GM18507 (cell line): Measurements from ENCODE around the gene WNK2.

Source experiments
- DNase-seq: peaks from one replicate; pipeline ENCODE4 v3.0.0; 2011; ENCODE audit warnings: low read depth; ENCODE audit not compliant: insufficient read length; ENCODE audit errors: extremely low spot score
- FAIRE-seq: peaks from 2 replicates; lab custom pipeline; 2011; peaks lifted over from hg19 to GRCh38; lab: Jason Lieb, UNC

Gene WNK2

GRCh38 chr9:93159601-93160471 lies 24.1 kb upstream of the WNK2 start:
- DNase-seq (peak; percentile 72), FAIRE-seq (peak; percentile 85)

- FAIRE-seq (no peak), DNase-seq (no peak)
Measured at GRCh38 chr9:93161786-93162562, 22.0 kb upstream of the WNK2 start.

- FAIRE-seq: no peak
- DNase-seq: no peak
Measured at GRCh38 chr9:93164085-93164484, 19.9 kb upstream of the WNK2 start.

- FAIRE-seq (no peak), DNase-seq (no peak)
Measured at GRCh38 chr9:93166699-93167098, 17.2 kb upstream of the WNK2 start.

- FAIRE-seq (no peak), DNase-seq (no peak)
Measured at GRCh38 chr9:93167185-93167584, 16.8 kb upstream of the WNK2 start.

- no peak for DNase-seq
- FAIRE-seq: no peak
Measured at GRCh38 chr9:93167838-93168237, 16.1 kb upstream of the WNK2 start.

GRCh38 chr9:93168581-93168980 lies 15.4 kb upstream of the WNK2 start:
- no peak for DNase-seq
- no peak for FAIRE-seq

- no peak for FAIRE-seq
- DNase-seq: no peak
Measured at GRCh38 chr9:93169444-93169843, 14.5 kb upstream of the WNK2 start.

GRCh38 chr9:93170571-93170970 lies 13.4 kb upstream of the WNK2 start:
- FAIRE-seq: no peak
- DNase-seq: no peak

GRCh38 chr9:93171261-93171990 lies 12.5 kb upstream of the WNK2 start:
- FAIRE-seq: no peak
- DNase-seq: no peak

GRCh38 chr9:93172666-93173364 lies 11.1 kb upstream of the WNK2 start:
- DNase-seq: no peak
- FAIRE-seq: no peak

- DNase-seq (no peak), FAIRE-seq (no peak)
Measured at GRCh38 chr9:93173365-93174051, 10.4 kb upstream of the WNK2 start.

- DNase-seq (no peak), FAIRE-seq (no peak)
Measured at GRCh38 chr9:93174976-93175375, 9.0 kb upstream of the WNK2 start.

GRCh38 chr9:93177676-93178075 lies 6.3 kb upstream of the WNK2 start:
- FAIRE-seq (no peak), DNase-seq (no peak)

GRCh38 chr9:93178851-93179786 lies 4.8 kb upstream of the WNK2 start:
- no peak for FAIRE-seq

GRCh38 chr9:93180938-93181337 lies 3.0 kb upstream of the WNK2 start:
- no peak for DNase-seq
- FAIRE-seq: no peak

More at GRCh38 chr9:93178851-93179786, 4.8 kb upstream of the WNK2 start:
- no peak for DNase-seq

- no peak for FAIRE-seq
- DNase-seq: no peak
Measured at GRCh38 chr9:93181672-93182435, 2.1 kb upstream of the WNK2 start.
